WTC11 (cell line): Measurements from ENCODE around the gene WDR7. TPM values are rescaled to one million over a fixed set of nuclear protein-coding genes. Genes with fewer than 3 reads are reported as not detected.
A peak's percentile ranks its signal among the peaks of the same experiment; 100 is the strongest.

ENCODE experiments used
- ATAC-seq: fragments of 200-7000 bp; cut with Tn5 transposase; 2 replicates; pipeline ENCODE4 v1.10.0; 2021; ENCODE audit warnings: mild to moderate bottlenecking, moderate library complexity
- CTCF ChIA-PET: fragments of 300-600 bp; sonication (Branson Sonifier 250); formaldehyde crosslinking; loops from one replicate; lab custom pipeline; 2021; ENCODE audit warnings: antibody characterized with exemption; lab: Charles Lee
- POLR2A ChIA-PET: fragments of 350-600 bp; sonication (Branson Sonifier 250); formaldehyde crosslinking; loops from one replicate; lab custom pipeline; 2021; ENCODE audit warnings: antibody characterized with exemption; lab: Charles Lee
- DNase-seq: peaks from one replicate; pipeline ENCODE4 v3.0.0; 2021; ENCODE audit warnings: low spot score
- H3K27ac Mint-ChIP-seq: 2 replicates; pipeline ENCODE4 v1.8.0; 2021; ENCODE audit warnings: mixed read lengths
- H3K27me3 Mint-ChIP-seq: 2 replicates; pipeline ENCODE4 v1.8.0; 2021; ENCODE audit warnings: low read depth, mild to moderate bottlenecking, moderate library complexity, mixed read lengths
- H3K36me3 Mint-ChIP-seq: 2 replicates; pipeline ENCODE4 v1.8.0; 2021; ENCODE audit warnings: mixed read lengths
- H3K4me1 Mint-ChIP-seq: 2 replicates; pipeline ENCODE4 v1.8.0; 2022; ENCODE audit warnings: mixed read lengths
- H3K4me3 Mint-ChIP-seq: 2 replicates; pipeline ENCODE4 v1.8.0; 2021; ENCODE audit warnings: mild to moderate bottlenecking, moderate library complexity, mixed read lengths
- H3K9me3 Mint-ChIP-seq: 2 replicates; pipeline ENCODE4 v1.8.0; 2021; ENCODE audit warnings: mixed read lengths
- AFF4 ChIP-seq: sonication (generic); formaldehyde crosslinking; IDR thresholded peaks from 2 replicates; pipeline ENCODE4 v1.8.1; 2023; ENCODE audit warnings: mild to moderate bottlenecking, missing genetic modification reagents, borderline replicate concordance
- ATF2 ChIP-seq: sonication (generic); formaldehyde crosslinking; IDR thresholded peaks from 2 replicates; pipeline ENCODE4 v1.8.1; 2022; ENCODE audit warnings: low read depth, missing genetic modification reagents, borderline replicate concordance
- CBFB ChIP-seq: sonication (generic); formaldehyde crosslinking; IDR thresholded peaks from 2 replicates; pipeline ENCODE4 v1.8.1; 2022; ENCODE audit warnings: mild to moderate bottlenecking, low read depth, missing genetic modification reagents
- CDX4 ChIP-seq: fragments of 250-450 bp; sonication (Bioruptor Pico); IDR thresholded peaks from 2 replicates; pipeline ENCODE4 v1.9.0; 2021; ENCODE audit warnings: moderate library complexity, mild to moderate bottlenecking, inconsistent platforms, borderline replicate concordance
- FOXP1 ChIP-seq: sonication (generic); formaldehyde crosslinking; IDR thresholded peaks from 2 replicates; pipeline ENCODE4 v1.8.0; 2022; ENCODE audit warnings: missing genetic modification reagents, mild to moderate bottlenecking, moderate library complexity, borderline replicate concordance
- GABPB1 ChIP-seq: sonication (generic); formaldehyde crosslinking; IDR thresholded peaks from 2 replicates; pipeline ENCODE4 v1.8.1; 2023; ENCODE audit warnings: mild to moderate bottlenecking, missing genetic modification reagents
- MLX ChIP-seq: sonication (generic); formaldehyde crosslinking; IDR thresholded peaks from 2 replicates; pipeline ENCODE4 v1.8.1; 2023; ENCODE audit warnings: mild to moderate bottlenecking, missing genetic modification reagents, moderate library complexity
- MYBL2 ChIP-seq: sonication (generic); formaldehyde crosslinking; IDR thresholded peaks from 2 replicates; pipeline ENCODE4 v1.8.1; 2023; ENCODE audit warnings: mild to moderate bottlenecking, moderate library complexity, missing genetic modification reagents
- NFATC4 ChIP-seq: fragments of 250-450 bp; sonication (Bioruptor Pico); IDR thresholded peaks from 2 replicates; pipeline ENCODE4 v1.9.0; 2021; ENCODE audit warnings: mild to moderate bottlenecking
- NFYB ChIP-seq: sonication (generic); formaldehyde crosslinking; conservative IDR thresholded peaks from 2 replicates; pipeline ENCODE4 v1.8.0; 2022; ENCODE audit warnings: low read depth, missing genetic modification reagents
- NR2C2 ChIP-seq: sonication (generic); formaldehyde crosslinking; IDR thresholded peaks from 2 replicates; pipeline ENCODE4 v1.8.0; 2022; ENCODE audit warnings: mild to moderate bottlenecking, missing genetic modification reagents
- RELA ChIP-seq: sonication (generic); formaldehyde crosslinking; IDR thresholded peaks from 2 replicates; pipeline ENCODE4 v1.8.1; 2022; ENCODE audit warnings: missing genetic modification reagents, mild to moderate bottlenecking, borderline replicate concordance
- SMAD3 ChIP-seq: sonication (generic); formaldehyde crosslinking; IDR thresholded peaks from 2 replicates; pipeline ENCODE4 v1.8.0; 2022; ENCODE audit warnings: missing genetic modification reagents, mild to moderate bottlenecking, borderline replicate concordance
- USF1 ChIP-seq: sonication (generic); formaldehyde crosslinking; IDR thresholded peaks from 2 replicates; pipeline ENCODE4 v1.8.0; 2022; ENCODE audit warnings: mild to moderate bottlenecking, missing genetic modification reagents
- ZNF281 ChIP-seq: sonication (generic); formaldehyde crosslinking; IDR thresholded peaks from 2 replicates; pipeline ENCODE4 v1.8.0; 2023; ENCODE audit warnings: mild to moderate bottlenecking, missing genetic modification reagents
- ZNF396 ChIP-seq: fragments of 250-450 bp; sonication (Bioruptor Pico); IDR thresholded peaks from 2 replicates; pipeline ENCODE4 v1.8.0; 2021; ENCODE audit warnings: mild to moderate bottlenecking, moderate library complexity, borderline replicate concordance
- ZNF423 ChIP-seq: fragments of 250-450 bp; sonication (Bioruptor Pico); IDR thresholded peaks from 2 replicates; pipeline ENCODE4 v2.1.2; 2022; ENCODE audit warnings: mild to moderate bottlenecking, moderate library complexity
- ZNF671 ChIP-seq: fragments of 250-450 bp; sonication (Bioruptor Pico); IDR thresholded peaks from 2 replicates; pipeline ENCODE4 v1.8.0; 2021; ENCODE audit warnings: mild to moderate bottlenecking
- total RNA-seq: library from RNA; stranded (reverse); gene quantifications from 3 replicates; pipeline ENCODE4 v1.2.3, GENCODE V29; 2021

The WDR7 gene
- total RNA-seq, 1 experiment from 2014 or later = 12.2 TPM

GRCh38 chr18:56728741-56729140 lies 77.6 kb downstream of the WDR7 start:
- ChIA-PET POLR2A (no interaction called here), CTCF (no interaction called here)
- peaks cover 10% of the 10 kb centered on the region for H3K4me1 Mint-ChIP-seq
- H3K9me3 Mint-ChIP-seq = no peaks in the 10 kb centered on the region
- DNase-seq = no peak
- H3K27ac Mint-ChIP-seq = no peak overlapping the region
- no peaks in the 10 kb centered on the region for H3K27me3 Mint-ChIP-seq
- peak; percentile 41; the same call in 1 of the 2 replicates for ATAC-seq
- TF ChIP-seq FOXP1 (CRISPR knock-in tag) (no peak), ATF2 (no peak), MYBL2 (no peak), ZNF396 (CRISPR knock-in tag) (no peak), GABPB1 (CRISPR knock-in tag) (no peak), CDX4 (CRISPR knock-in tag) (no peak), ZNF671 (no peak), SMAD3 (CRISPR knock-in tag) (no peak), CBFB (CRISPR knock-in tag) (no peak), NFYB (CRISPR knock-in tag) (no peak), ZNF281 (no peak), AFF4 (CRISPR knock-in tag) (no peak), MLX (no peak)
- H3K36me3 Mint-ChIP-seq = peaks cover 3% of the 10 kb centered on the region; the same call in 1 of the 2 replicates
- no peak overlapping the region for H3K4me3 Mint-ChIP-seq

GRCh38 chr18:56738184-56738583 lies 87.0 kb downstream of the WDR7 start:
- H3K4me1 Mint-ChIP-seq = peaks cover 17% of the 10 kb centered on the region
- DNase-seq = no peak
- POLR2A ChIA-PET = no interaction called here
- H3K27me3 Mint-ChIP-seq = no peaks in the 10 kb centered on the region
- H3K27ac Mint-ChIP-seq = no peak overlapping the region
- TF ChIP-seq ZNF423 = no peak
- TF ChIP-seq NFATC4 = no peak
- no peak for TF ChIP-seq USF1 (CRISPR knock-in tag)
- TF ChIP-seq RELA (CRISPR knock-in tag) = no peak
- no peak for TF ChIP-seq NR2C2 (CRISPR knock-in tag)
- no peak for TF ChIP-seq SMAD3 (CRISPR knock-in tag)
- H3K9me3 Mint-ChIP-seq = no peaks in the 10 kb centered on the region
- CTCF ChIA-PET = no interaction called here
- no peaks in the 10 kb centered on the region for H3K36me3 Mint-ChIP-seq
- no peak overlapping the region for H3K4me3 Mint-ChIP-seq
- peak; percentile 51 for ATAC-seq
